Amygdala (tissue), 56 donors: ENCODE results near the gene AVPR1B.

Source experiments
- DNase-seq, 56 donors: peaks; one replicate each; lab custom pipeline; 2025; lab: John Stamatoyannopoulos, UW

Gene AVPR1B, protein sequence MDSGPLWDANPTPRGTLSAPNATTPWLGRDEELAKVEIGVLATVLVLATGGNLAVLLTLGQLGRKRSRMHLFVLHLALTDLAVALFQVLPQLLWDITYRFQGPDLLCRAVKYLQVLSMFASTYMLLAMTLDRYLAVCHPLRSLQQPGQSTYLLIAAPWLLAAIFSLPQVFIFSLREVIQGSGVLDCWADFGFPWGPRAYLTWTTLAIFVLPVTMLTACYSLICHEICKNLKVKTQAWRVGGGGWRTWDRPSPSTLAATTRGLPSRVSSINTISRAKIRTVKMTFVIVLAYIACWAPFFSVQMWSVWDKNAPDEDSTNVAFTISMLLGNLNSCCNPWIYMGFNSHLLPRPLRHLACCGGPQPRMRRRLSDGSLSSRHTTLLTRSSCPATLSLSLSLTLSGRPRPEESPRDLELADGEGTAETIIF

DNA sequence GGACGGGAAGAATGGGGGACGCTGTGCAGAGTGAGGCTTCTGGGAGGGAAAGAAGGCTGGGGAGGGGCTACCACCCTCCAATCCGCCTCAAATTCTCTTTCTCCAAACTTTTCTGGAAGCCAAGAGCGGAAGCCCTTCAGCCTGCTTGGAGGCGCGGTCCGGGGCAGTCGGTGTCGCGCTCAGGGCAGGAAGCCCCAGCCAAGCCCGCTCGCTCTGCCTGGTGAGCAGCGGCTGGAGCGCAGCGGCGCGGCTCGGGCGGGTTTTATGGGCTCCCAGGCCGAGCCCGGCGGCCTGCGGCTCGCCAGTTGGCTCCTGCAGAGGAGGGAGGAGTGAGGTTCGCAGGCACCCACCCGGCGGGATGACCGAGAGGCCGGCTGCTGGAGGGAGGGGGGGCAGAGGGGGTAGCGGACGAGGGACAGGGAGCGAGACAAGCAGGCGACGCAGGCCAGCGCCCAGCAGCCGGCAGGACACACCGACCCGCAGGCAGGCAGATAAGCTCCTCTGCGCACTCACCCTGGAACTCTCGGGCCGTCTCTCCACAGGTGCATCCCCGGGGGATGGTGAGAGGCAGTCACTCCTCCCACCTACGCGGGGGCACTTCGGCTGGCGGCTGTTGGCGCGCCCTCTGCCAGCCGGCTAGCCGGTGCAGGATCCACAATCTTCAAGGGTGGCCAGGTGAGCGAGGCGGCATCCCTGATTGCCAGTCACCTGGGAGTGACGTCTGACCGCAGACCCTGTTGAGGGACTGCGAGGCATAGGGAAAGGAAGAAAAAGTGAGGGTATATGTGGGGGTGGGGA lies at the start of gene AVPR1B:
AVPR1B (minus strand) TSS at position 238 of the 798 bp plus-strand sequence. CDS start 498 bp downstream, outside the sequence.
- DNase-seq, result peak in 14 of 56 donors; percentile 3 to 37 (median 16)

DNA sequence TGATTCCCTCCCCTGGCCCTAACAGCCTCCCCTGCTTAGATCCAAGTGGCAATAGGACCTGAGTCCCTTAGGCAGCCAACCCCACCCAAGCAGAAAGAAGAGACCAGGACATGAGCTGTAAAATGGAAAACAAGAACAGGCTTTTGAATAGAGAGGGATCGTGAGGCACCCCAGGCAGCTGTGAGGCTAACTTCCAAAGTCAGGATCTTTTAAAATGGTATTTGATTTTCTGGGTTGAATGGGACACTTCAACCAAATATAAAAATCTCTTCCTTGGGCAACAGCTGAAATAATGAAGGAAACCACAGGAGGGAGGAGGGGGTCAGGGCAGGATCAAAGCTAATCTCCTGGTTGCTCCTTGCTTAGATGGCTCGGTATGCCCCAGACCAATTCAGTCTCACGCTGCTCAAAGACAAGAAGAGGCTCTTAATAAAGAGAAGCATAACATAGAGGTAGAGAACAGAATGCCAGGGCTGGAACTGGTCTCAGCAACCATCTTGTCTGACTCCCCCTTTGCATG lies 28.6 kb upstream of the AVPR1B start:
- no peak for DNase-seq

DNA sequence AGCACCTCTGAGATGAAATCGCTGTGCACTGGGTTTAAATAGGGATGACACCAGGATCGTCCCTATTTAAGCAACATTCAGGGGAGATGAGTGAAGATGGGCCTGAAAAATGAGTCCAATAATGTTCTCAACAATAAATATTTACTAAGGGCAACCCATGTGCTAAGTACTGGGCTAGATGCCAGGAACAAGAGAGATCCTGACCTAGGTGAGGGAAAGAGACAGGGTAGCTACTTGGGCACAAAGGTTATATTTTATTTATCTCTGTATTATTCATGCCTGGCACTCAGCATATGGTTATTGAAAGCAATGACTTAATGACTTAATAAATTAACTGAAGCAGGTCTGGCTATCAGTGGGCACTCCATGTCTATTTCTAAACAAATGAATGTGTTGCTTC lies 27.4 kb upstream of the AVPR1B start:
- DNase-seq, result no peak

DNA sequence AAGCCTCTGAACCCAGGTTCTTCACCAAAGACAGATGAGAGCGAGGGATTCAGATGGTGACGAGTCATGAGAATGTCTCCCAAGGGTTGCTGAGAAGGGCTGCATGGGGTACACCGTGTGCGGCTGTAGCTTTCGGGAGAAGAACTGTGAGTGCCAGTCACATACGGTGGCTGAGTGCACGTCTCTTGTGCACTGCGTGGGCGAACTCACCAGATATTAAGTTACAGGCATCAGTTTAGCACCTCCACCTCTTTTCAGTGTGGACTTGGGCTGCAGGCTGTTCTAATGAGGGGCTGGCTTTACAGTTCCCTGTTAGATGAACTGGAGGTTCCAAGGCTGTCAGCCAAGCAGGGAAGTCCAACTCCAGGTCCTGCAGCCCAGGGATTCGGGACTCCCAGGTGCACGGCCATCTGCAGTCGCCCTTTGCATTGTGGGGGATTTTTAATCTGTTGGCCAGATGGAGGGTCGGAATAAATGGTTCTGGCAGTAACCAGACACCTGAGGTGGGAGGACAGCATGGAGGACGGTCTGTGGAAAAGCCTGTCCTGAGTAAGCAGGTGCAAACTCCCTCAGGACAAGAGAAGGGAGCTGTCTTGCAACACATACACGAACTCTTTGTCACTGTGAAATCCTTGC lies 26.5 kb upstream of the AVPR1B start:
- no peak for DNase-seq

DNA sequence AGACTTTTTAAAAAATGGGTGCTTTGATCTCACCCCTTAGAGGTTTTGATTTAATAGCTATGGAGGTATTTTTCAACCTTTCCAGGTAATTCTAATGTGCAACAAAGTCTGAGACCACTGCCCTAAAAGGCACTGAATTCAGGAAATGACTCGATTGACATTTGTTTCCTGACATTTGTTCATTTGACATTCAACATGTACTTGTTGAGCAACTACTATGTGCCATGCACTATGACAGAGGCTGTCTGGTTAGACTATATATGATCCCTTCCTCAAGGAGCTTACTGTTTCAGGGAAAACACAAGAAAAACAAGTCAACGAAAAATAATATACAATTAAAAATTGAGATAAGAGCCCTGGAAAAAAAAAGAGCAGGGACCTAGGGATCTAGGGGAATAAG lies 25.6 kb upstream of the AVPR1B start:
- DNase-seq, result no peak

DNA sequence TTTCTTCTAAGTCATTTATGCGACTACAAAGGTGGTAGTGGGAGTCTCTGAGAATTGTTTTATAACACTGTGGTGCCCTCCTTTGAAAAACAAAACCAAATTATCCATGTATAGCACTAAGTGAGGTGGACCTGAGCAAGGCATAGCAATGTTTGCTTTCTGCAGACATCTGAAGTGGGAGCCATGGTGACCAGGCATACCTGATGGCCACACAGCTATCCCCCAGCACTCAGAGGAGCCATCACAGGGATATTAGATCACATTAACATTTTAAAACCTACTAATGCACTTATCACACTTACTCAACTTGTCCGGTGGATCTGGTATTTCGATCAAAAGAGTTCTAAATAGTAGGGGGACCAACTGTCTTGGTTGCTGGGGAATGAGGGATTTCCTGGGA lies 24.8 kb upstream of the AVPR1B start:
- no peak for DNase-seq

DNA sequence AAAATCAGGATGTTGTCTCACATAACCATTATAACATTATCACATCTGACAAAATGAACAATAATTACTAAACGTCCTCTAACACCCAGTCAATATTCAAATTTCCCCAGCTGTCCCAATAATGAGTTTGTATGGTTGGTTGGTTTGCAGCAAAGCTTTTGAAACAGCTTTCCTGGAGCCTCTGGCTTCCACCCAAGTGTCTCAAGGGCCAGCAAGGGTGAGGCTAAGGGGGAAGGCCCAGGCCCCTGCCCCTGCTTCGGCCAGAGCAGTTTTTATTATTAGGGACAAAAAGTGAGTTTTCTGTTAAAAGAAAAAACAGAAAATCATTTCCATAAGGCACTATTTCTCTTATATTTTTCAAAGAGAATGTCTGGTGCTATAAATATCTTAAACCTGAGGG lies 19.1 kb upstream of the AVPR1B start:
- no peak for DNase-seq

DNA sequence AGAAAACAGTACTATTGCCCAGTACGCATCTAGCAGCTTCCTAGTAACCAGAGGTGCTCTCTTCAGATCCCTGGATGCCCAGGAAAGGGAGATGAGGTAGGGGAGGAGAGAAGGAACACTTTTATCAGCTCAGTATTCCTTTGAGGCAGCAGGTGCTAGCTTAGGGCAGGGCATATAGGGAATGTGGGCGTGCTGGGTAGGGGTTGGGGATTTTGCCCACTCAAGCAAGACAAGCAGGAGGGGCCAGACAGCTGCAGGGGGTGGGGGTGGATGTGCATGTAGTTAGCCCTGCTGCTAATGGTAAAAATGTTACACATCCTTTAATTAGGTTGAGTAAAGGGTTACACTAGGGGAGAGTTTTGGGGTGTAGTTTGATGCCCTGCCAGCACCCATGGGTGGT lies 18.1 kb upstream of the AVPR1B start:
- no peak for DNase-seq

DNA sequence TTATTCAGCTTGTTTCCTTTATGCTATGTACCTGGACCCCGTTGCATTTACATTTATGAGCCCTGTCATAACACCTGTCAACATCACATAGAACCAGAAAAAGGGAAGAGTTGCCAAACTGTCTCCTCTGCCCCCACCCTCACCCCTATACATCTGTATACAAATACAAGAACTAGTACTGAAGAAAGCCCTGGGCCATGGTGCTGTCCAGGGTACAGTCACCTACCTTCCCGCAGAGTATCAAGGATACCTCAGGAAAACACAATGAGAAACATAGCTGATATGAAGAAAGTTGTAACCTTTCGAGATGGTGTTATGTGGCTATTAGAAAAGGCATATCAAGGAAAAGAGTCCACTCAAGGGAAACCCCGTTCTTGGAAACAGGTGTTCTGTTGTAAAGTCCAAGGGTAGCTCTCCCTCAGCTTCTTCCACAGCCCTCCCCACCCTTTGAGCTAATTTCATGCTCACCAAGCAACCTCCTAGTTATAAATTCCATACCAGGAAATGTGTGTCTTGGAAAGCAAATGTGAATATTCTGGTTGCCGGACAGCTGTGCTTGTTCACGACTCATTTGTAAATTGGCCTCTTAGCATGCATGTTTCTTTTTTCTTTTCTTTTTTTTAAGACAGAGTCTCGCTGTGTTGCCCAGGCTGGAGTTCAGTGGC lies 16.7 kb upstream of the AVPR1B start:
- DNase-seq, result no peak

DNA sequence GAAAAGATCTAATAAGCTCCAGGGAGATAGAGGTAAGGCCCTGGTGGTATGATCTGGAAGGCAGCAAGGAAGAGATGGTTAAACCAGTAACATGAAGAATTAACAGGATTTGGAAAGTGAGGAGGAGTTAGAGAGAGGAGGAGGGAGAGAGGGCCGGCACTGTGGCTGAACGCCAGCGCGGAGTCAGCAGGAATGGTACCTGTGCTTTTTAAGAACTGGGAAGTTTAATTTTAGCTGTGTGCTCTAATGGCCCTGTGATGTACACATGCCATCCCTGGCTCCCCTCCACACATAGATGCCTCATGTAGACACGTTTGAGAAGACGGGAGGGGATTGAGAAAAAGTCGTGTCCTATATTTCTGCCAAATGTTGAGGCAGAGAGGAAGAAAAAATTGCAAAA lies 13.8 kb upstream of the AVPR1B start:
- no peak for DNase-seq

DNA sequence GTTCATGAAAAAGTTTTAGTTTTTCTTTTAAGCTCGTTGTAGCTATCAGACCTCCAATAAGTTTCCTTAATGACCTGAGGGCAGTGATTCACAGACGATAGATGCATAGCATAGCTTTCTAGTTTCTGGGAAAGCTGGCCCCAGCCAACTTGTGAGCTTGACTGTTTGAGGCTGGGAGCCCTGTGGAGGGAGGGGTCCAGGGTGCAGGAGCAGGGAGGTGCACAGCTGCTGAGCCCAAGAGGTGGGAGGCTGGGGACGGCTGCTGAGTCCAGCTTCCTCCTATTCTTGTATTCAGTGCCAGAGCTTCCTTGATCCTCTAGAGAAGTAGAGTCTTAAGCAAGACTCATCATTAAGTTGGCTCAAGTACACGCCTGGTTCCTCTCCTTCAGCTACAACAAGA lies 11.0 kb upstream of the AVPR1B start:
- no peak for DNase-seq

DNA sequence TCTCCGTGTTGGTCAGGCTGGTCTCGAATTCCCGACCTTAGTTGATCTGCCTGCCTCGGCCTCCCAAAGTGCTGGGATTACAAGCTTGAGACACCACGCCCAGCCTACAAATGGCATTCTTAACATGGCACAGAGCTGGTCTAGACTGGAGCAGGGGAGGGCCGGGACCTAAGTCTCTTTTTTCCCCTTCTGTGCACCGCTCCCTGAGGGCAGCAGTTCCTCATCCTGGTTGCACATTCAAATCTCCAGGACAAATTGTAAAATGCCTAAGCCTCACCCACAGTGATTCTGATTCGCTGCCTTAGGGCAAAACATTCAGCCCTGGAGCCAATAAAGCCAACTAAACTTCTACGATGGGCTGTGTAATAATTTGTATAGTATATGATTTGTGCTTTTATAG lies 10.1 kb upstream of the AVPR1B start:
- no peak for DNase-seq

DNA sequence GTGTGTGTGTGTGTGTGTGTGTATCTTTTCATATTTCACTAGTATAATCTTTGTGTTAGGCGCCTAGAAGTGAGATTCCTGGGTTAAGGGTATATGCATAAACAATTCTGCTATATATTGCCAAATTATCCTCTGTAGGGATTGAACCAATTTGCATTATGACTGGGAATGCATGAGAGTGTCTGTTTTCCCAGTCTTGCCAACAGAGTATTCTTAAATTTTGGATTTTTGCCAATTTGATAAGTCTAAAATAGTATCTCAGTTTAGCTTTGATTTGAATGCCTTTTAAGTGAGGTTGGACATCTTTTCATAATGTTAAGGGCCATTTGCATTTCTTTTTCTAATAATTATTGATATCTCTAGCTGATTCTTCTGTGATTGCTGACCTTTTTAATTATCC lies 8.2 kb upstream of the AVPR1B start:
- no peak for DNase-seq

DNA sequence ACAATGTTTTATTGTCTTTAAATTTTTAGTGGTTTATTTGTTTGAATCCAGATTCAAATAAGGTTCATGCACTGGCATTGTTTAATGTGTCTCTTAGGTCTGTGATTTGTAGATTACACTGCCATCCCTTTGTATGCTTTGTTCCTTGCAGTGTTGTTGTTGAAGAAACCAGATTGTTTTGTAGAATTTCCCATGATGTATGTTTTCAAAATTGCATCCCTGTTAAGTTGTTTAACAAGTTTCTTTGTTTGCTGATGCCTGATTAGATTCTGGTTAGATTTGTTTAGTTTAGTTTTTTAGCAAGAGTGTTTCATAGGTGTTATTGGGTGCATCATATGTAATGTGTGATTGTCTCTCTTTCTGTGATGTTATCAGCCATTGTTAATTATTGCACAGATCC lies 5.5 kb upstream of the AVPR1B start:
- no peak for DNase-seq

DNA sequence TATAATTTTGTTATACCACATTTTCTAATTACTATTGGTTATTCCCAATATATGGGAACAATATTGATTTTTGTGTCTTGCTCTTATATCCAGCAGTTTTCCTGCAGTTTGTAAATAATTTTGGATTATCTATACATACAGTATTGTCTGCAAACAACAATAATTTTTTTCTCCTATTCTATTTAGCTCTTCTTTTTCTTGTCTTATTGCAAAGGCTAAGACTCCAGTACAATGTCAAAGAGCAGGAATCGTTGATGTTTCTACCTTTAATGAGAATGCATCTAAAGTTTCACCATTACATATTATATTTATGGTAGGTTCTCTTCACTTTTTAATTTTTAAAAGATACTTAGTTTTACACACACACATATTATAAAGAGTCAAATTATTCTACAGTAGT lies 4.1 kb upstream of the AVPR1B start:
- no peak for DNase-seq

DNA sequence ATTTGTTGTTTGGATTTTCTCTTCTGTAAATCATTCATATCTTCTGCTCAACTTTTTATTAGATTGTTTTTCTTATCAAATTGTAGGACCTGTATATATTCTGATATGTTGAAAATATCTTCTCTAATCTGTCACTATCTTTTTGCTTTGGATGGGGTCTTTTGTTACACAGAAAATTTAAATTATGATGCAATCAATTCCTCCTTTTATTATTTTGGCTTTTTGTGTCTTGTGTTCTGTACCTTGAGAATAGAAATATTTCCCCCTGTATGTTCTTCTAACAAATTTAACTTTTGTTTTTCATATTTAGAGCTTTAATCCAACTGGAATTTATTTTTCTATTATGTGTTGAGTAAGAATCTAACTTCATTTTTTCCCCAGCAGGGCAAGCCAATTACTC lies 3.2 kb upstream of the AVPR1B start:
- DNase-seq, result no peak

DNA sequence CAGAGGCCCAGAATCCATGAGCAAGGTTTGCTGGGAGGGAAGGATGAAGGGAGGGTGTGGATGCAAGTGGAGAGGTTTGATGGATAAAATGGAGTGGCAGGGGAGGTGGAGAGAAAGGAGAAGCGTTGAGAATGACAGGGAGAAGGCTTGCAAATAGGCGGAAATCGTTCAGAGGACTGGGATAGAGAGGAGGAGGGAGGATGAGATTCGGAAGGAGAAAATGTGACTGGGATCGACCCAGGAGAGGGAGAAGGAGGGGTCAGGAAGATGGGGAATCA lies 376 bp downstream of the AVPR1B start:
- DNase-seq, result no peak

DNA sequence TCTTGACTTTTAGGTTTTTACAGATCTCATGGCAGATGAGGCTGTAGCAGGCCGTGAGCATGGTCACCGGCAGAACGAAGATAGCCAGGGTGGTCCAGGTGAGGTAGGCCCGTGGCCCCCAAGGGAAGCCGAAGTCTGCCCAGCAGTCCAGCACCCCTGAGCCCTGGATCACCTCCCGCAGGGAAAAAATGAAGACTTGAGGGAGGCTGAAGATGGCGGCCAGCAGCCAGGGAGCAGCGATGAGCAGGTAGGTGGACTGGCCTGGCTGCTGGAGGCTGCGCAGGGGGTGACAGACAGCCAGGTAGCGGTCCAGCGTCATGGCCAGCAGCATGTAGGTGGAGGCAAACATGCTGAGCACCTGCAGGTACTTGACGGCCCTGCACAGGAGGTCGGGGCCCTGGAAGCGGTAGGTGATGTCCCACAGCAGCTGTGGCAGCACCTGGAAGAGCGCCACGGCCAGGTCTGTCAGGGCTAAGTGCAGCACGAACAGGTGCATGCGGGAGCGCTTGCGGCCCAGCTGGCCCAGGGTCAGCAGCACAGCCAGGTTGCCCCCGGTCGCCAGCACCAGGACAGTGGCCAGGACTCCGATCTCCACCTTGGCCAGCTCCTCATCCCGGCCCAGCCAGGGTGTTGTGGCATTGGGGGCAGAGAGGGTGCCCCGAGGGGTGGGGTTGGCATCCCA lies 856 bp downstream of the AVPR1B start:
- no peak for DNase-seq

DNA sequence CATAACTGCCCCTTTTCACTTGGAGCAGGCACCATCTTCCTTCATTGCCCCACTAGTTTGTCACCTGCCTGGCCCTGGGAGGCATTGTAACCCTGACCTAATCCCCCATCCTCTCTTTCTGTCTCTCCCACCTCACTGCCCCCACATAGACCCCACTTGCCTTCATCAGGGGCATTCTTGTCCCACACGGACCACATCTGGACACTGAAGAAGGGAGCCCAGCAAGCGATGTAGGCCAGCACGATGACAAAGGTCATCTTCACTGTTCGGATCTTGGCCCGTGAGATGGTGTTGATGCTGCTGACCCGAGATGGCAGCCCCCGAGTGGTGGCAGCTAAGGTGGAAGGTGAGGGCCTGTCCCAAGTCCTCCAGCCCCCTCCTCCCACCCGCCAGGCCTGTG lies 1.4 kb downstream of the AVPR1B start:
- DNase-seq, result no peak
